Mesendoderm (in vitro differentiated cells): ENCODE data around the gene CHST13. TPM values are rescaled to one million over a fixed set of nuclear protein-coding genes. Genes with fewer than 3 reads are reported as not detected.

ENCODE experiments used
- small RNA-seq: library from polyadenylated mRNA; stranded (forward); fragments of <200 nt; extraction: miRNeasy Mini kit (QIAGEN cat#:217004); gene quantifications from one replicate; pipeline ENCODE3, GENCODE V24; 2013; ENCODE audit not compliant: insufficient read depth

CHST13 gene

Small RNAs within 50 kb of the gene (small RNA-seq; reads per million reads assigned to genes)
- not detected for gene RNA5SP138
